WTC11 (cell line): ENCODE data around the gene AKT3.

Experiments
- ATF2 ChIP-seq: sonication (generic); formaldehyde crosslinking; IDR thresholded peaks from 2 replicates; pipeline ENCODE4 v1.8.1; 2022; ENCODE audit warnings: low read depth, missing genetic modification reagents, borderline replicate concordance
- CBFB ChIP-seq: sonication (generic); formaldehyde crosslinking; IDR thresholded peaks from 2 replicates; pipeline ENCODE4 v1.8.1; 2022; ENCODE audit warnings: mild to moderate bottlenecking, low read depth, missing genetic modification reagents
- ZNF263 ChIP-seq: sonication (generic); formaldehyde crosslinking; IDR thresholded peaks from 2 replicates; pipeline ENCODE4 v1.8.1; 2022; ENCODE audit warnings: low read depth, mild to moderate bottlenecking, moderate library complexity, missing genetic modification reagents
- TF ChIP-seq, protein P1 (sequence below): sonication (generic); formaldehyde crosslinking; IDR thresholded peaks from 2 replicates; pipeline ENCODE4 v1.8.0; 2022; ENCODE audit warnings: mild to moderate bottlenecking, missing genetic modification reagents
- TF ChIP-seq, protein P2 (sequence below): sonication (generic); formaldehyde crosslinking; IDR thresholded peaks from 2 replicates; pipeline ENCODE4 v1.8.0; 2022; ENCODE audit warnings: mild to moderate bottlenecking, missing genetic modification reagents
- TF ChIP-seq, protein P3 (sequence below): fragments of 250-450 bp; sonication (Bioruptor Pico); IDR thresholded peaks from 2 replicates; pipeline ENCODE4 v1.9.0; 2021; ENCODE audit warnings: mild to moderate bottlenecking
- TF ChIP-seq, protein P4 (sequence below): fragments of 200-600 bp; IDR thresholded peaks from 2 replicates; pipeline ENCODE4 v1.8.0; 2022; ENCODE audit warnings: antibody characterized with exemption

GRCh38 chr1:243821177-243821680, 28.8 kb downstream of the AKT3 start:
- TF ChIP-seq, protein P1, sequence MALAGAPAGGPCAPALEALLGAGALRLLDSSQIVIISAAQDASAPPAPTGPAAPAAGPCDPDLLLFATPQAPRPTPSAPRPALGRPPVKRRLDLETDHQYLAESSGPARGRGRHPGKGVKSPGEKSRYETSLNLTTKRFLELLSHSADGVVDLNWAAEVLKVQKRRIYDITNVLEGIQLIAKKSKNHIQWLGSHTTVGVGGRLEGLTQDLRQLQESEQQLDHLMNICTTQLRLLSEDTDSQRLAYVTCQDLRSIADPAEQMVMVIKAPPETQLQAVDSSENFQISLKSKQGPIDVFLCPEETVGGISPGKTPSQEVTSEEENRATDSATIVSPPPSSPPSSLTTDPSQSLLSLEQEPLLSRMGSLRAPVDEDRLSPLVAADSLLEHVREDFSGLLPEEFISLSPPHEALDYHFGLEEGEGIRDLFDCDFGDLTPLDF, result no peak
- TF ChIP-seq, protein P2, sequence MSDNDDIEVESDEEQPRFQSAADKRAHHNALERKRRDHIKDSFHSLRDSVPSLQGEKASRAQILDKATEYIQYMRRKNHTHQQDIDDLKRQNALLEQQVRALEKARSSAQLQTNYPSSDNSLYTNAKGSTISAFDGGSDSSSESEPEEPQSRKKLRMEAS (CRISPR knock-in tag), result no peak
- TF ChIP-seq, protein P3, sequence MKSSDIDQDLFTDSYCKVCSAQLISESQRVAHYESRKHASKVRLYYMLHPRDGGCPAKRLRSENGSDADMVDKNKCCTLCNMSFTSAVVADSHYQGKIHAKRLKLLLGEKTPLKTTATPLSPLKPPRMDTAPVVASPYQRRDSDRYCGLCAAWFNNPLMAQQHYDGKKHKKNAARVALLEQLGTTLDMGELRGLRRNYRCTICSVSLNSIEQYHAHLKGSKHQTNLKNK (CRISPR knock-in tag), result no peak
- TF ChIP-seq ZNF263 (CRISPR knock-in tag) (no peak), CBFB (no peak), ATF2 (CRISPR knock-in tag) (no peak)
- TF ChIP-seq, protein P4, sequence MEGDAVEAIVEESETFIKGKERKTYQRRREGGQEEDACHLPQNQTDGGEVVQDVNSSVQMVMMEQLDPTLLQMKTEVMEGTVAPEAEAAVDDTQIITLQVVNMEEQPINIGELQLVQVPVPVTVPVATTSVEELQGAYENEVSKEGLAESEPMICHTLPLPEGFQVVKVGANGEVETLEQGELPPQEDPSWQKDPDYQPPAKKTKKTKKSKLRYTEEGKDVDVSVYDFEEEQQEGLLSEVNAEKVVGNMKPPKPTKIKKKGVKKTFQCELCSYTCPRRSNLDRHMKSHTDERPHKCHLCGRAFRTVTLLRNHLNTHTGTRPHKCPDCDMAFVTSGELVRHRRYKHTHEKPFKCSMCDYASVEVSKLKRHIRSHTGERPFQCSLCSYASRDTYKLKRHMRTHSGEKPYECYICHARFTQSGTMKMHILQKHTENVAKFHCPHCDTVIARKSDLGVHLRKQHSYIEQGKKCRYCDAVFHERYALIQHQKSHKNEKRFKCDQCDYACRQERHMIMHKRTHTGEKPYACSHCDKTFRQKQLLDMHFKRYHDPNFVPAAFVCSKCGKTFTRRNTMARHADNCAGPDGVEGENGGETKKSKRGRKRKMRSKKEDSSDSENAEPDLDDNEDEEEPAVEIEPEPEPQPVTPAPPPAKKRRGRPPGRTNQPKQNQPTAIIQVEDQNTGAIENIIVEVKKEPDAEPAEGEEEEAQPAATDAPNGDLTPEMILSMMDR, result no peak
